Measurements from ENCODE around the gene SLC2A9.

GRCh38 chr4:10028910-10029309 is 7.6 kb upstream of the SLC2A9 start:
- TF ChIP-seq CTCF (IDR thresholded peaks at IDR 0.05) = no peak
- no peak for TF ChIP-seq POLR2A (IDR thresholded peaks at IDR 0.05)
